Gastrocnemius medialis (tissue), 4 donors: Measurements from ENCODE around the gene ICOSLG. TPM values are rescaled to one million over a fixed set of nuclear protein-coding genes. Genes with fewer than 3 reads are reported as not detected.
"Not testable (repeated sequence)": the region's sequence is repeated elsewhere in the genome, so short reads cannot be mapped to it uniquely, and the experiment has no call there.

Experiments used
- ATAC-seq, 2 donors: fragments of 150-250 bp; one replicate each; pipeline ENCODE4 v1.9.1; 2016
- DNase-seq, 2 donors: peaks; one replicate each; pipeline ENCODE4 v3.0.0-alpha.2; 2019
- H3K27ac ChIP-seq, 4 donors: fragments of 200-600 bp; sonication (generic); 1 replicate in 1 of 4; 2 replicates in 3 of 4; pipeline ENCODE4 v1.5.1; 2016 to 2018; ENCODE audit warnings: mild to moderate bottlenecking in 2 of 4, moderate library complexity in 1 of 4
- H3K27me3 ChIP-seq, 3 donors: fragments of 200-600 bp; sonication (generic) in 2 of 3; 1 replicate in 1 of 3; 2 replicates in 2 of 3; pipeline versions ENCODE4 v1.5.1 to v1.6.0; 2016 to 2019; ENCODE audit warnings: mild to moderate bottlenecking in 1 of 3, moderate library complexity in 1 of 3
- H3K36me3 ChIP-seq, 2 donors: fragments of 200-600 bp; sonication (generic) in 1 of 2; one replicate each; pipeline ENCODE4 v1.5.1; 2017 to 2018
- H3K4me1 ChIP-seq, 2 donors: fragments of 200-600 bp; sonication (generic) in 1 of 2; one replicate each; pipeline ENCODE4 v1.5.1; 2016 to 2017; ENCODE audit warnings: mild to moderate bottlenecking in 2 of 2
- H3K4me3 ChIP-seq, 4 donors: fragments of 200-600 bp; sonication (generic) in 3 of 4; 1 replicate in 1 of 4; 2 replicates in 3 of 4; pipeline ENCODE4 v1.5.1; 2016 to 2019; ENCODE audit warnings: mild to moderate bottlenecking in 2 of 4
- H3K9me3 ChIP-seq, 3 donors: fragments of 200-600 bp; sonication (generic) in 2 of 3; 1 replicate in 1 of 3; 2 replicates in 2 of 3; pipeline ENCODE4 v1.5.1; 2016 to 2019
- POLR2A ChIP-seq, 2 donors: fragments of 450-650 bp; IDR thresholded peaks; one replicate each; pipeline ENCODE4 v1.6.1; 2017; ENCODE audit warnings: antibody characterized with exemption in 2 of 2, mild to moderate bottlenecking in 2 of 2, moderate library complexity in 2 of 2
- in situ Hi-C, 4 donors: fragments of 200-750 bp; cut with MboI; loops; one replicate each; pipeline versions ENCODE4 v1.15.0 to v1.8.0; 2017; ENCODE audit warnings: low sequenced_read_pairs in 4 of 4
- intact Hi-C: fragments of 100-400 bp; cut with DNase I; formaldehyde crosslinking; loops from one replicate; pipeline ENCODE4 v1.15.1; 2023; ENCODE audit warnings: low total_unique reads
- total RNA-seq, 4 donors: library from RNA; depleted of rRNA; stranded (reverse); fragments of >200 nt; gene quantifications; one replicate each; pipeline versions ENCODE4 v1.1.0 to v1.2.3, GENCODE V29; 2016
- TF ChIP-seq, protein P1 (sequence below), 5 experiments: fragments of 450-650 bp in 3 of 5; fragments of 200-600 bp in 2 of 5; sonication (generic) in 2 of 5; IDR thresholded peaks in 4 of 5; conservative IDR thresholded peaks in 1 of 5; 1 replicate in 4 of 5; 2 replicates in 1 of 5; pipeline ENCODE4 v1.5.1; 2016 to 2019; ENCODE audit warnings: antibody characterized with exemption in 5 of 5, mild to moderate bottlenecking in 3 of 5, moderate library complexity in 3 of 5

ICOSLG gene, protein sequence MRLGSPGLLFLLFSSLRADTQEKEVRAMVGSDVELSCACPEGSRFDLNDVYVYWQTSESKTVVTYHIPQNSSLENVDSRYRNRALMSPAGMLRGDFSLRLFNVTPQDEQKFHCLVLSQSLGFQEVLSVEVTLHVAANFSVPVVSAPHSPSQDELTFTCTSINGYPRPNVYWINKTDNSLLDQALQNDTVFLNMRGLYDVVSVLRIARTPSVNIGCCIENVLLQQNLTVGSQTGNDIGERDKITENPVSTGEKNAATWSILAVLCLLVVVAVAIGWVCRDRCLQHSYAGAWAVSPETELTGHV
- 1 to 10 TPM in 1 of 4 donors, under 1 TPM in 2, not detected in 1; 0.17 to 1.6 (median 0.75) TPM for total RNA-seq

GRCh38 chr21:44240842-44241241 is at the start of gene ICOSLG:
TSS of gene ICOSLG (minus strand) at chr21:44240943. CDS start at chr21:44240817, 126 bp downstream.
- H3K36me3 ChIP-seq, H3K4me3 ChIP-seq, H3K27me3 ChIP-seq, H3K9me3 ChIP-seq, H3K4me1 ChIP-seq, H3K27ac ChIP-seq, in situ Hi-C loops, intact Hi-C loops, DNase-seq: not testable (repeated sequence)
- peak in 1 of 2 donors; percentile 49 for ATAC-seq

DNA sequence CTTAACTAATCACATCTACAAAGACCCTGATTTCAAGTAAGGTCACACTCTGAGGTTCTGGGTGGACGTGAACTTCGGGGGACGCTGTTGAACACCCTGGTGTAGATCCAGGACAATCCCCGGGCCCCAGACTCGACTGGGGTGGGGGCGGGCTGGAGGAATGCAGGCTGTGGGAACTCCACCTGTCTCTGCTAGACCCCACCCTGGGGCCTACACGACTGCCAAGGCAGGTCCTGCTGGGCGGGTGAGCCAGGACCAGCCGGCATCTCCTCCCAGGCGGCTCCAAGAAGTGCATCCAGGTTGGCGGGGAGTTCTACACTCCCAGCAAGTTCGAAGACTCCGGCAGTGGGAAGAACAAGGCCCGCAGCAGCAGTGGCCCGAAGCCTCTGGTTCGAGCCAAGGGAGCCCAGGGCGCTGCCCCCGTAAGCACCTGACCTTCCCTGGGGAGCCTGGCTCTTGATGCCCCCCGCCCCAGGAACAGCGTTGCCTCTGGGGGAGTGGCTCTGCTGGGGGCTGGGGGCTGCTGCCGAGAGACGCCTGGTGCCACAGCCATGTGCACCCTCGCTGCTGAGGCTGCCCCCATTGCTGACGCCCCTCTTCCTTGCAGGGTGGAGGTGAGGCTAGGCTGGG is 48.8 kb upstream of the ICOSLG start:
- in situ Hi-C loops, result no loop called here
- intact Hi-C loops, result no loop called here
- Histone ChIP-seq H3K4me3 (no peak overlapping the region), H3K27me3 (peaks cover 8 to 17% (median 12%) of the 10 kb centered on the region in 3 donors), H3K4me1 (peaks cover 0 to 3% of the 10 kb centered on the region in 2 donors), H3K36me3 (no peaks in the 10 kb centered on the region), H3K27ac (no peak overlapping the region), H3K9me3 (no peaks in the 10 kb centered on the region)
- DNase-seq (no peak), ATAC-seq (no peak)
- TF ChIP-seq, protein P1, sequence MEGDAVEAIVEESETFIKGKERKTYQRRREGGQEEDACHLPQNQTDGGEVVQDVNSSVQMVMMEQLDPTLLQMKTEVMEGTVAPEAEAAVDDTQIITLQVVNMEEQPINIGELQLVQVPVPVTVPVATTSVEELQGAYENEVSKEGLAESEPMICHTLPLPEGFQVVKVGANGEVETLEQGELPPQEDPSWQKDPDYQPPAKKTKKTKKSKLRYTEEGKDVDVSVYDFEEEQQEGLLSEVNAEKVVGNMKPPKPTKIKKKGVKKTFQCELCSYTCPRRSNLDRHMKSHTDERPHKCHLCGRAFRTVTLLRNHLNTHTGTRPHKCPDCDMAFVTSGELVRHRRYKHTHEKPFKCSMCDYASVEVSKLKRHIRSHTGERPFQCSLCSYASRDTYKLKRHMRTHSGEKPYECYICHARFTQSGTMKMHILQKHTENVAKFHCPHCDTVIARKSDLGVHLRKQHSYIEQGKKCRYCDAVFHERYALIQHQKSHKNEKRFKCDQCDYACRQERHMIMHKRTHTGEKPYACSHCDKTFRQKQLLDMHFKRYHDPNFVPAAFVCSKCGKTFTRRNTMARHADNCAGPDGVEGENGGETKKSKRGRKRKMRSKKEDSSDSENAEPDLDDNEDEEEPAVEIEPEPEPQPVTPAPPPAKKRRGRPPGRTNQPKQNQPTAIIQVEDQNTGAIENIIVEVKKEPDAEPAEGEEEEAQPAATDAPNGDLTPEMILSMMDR (IDR thresholded peaks at IDR 0.05 in 4 of 5, conservative IDR thresholded peaks at IDR 0.05 in 1 of 5), result no peak
- no peak for TF ChIP-seq POLR2A (IDR thresholded peaks at IDR 0.05)

GRCh38 chr21:44288251-44289110 is 47.7 kb upstream of the ICOSLG start:
- DNase-seq (no peak), ATAC-seq (no peak)
- Histone ChIP-seq H3K36me3 (no peaks in the 10 kb centered on the region), H3K27ac (no peak overlapping the region), H3K9me3 (no peaks in the 10 kb centered on the region), H3K4me1 (no peaks in the 10 kb centered on the region), H3K4me3 (no peak overlapping the region), H3K27me3 (peaks cover 8 to 17% (median 12%) of the 10 kb centered on the region in 3 donors)
- no peak for TF ChIP-seq POLR2A (IDR thresholded peaks at IDR 0.05)
- TF ChIP-seq, protein P1 (IDR thresholded peaks at IDR 0.05 in 4 of 5, conservative IDR thresholded peaks at IDR 0.05 in 1 of 5), result no peak
- in situ Hi-C loops (no loop called here), intact Hi-C loops (no loop called here)

DNA sequence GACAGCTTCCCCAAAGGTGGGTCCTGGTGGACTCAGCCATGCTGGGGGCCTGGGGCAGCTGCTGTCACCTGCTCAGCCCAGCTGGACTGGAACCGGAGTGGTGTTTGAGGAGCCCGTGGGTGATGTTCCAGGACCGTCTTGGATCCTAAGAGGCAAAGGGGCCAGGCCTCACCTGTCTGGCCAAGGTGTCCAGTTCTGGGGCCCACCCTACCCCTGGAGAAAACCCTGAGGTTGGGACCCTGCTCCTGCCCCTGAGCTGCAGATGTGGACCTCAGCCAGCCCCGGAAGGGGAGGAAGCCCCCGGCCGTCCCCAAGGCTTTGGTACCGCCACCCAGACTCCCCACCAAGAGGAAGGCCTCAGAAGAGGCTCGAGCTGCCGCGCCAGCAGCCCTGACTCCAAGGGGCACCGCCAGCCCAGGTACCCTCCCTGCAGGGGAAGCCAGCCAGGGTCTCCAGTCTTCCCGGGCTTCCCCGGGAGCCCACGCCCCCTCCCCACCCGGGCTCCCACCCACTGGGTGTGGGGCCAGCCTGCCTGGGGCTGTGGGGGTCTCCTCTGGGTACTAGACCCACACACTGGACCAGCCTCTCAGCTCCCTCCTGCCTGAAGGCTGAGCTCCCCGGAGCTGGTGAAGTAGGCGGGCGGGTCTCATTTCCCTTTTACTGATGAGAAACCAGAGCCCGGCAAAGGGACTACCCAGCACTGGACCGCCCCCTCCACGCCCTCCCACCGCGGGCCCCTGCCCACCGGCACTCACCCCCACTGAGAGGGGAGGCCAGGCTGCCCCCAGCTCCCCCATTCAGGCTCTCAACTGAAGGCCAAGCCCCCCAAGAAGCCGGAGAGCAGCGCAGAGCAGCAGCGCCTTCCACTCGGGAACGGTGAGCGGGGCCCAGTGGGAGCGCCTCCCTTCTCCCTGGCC is 46.2 kb upstream of the ICOSLG start:
- no peak for TF ChIP-seq POLR2A (IDR thresholded peaks at IDR 0.05)
- TF ChIP-seq, protein P1 (IDR thresholded peaks at IDR 0.05 in 4 of 5, conservative IDR thresholded peaks at IDR 0.05 in 1 of 5), result no peak
- DNase-seq, result no peak
- in situ Hi-C loops, result no loop called here
- no peak for ATAC-seq
- Histone ChIP-seq H3K27me3 (peaks cover 8 to 17% (median 12%) of the 10 kb centered on the region in 3 donors), H3K36me3 (no peaks in the 10 kb centered on the region), H3K9me3 (no peaks in the 10 kb centered on the region), H3K27ac (no peak overlapping the region), H3K4me3 (no peak overlapping the region), H3K4me1 (no peaks in the 10 kb centered on the region)
- intact Hi-C loops, result no loop called here
